ENCODE measurements around the gene RXRG.

The RXRG gene

DNA sequence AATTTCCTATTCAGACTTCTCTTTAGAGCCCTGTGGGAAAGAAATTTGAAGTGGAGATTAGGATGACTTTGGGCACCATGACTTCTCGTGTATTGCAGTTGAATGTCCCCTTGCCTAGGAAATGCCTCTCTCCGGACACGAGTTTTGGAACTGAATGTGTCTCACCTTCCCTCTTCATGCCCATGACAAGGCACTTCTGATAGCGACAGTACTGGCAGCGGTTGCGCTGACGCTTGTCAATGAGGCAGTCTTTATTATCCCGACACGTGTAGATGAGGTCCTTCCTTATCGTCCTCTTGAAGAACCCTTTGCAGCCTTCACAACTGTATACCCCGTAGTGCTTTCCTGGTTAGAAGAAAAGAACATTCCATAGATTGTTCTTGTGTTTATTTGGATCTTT is 28.1 kb downstream of the RXRG start:
- Histone ChIP-seq H3K27me3 (ENCODE audit: control insufficient read depth in 1 of 2, insufficient read depth in 2 of 2, low read length in 2 of 2) (peaks cover 0 to 7% of the 10 kb centered on the region in 2 donors), H3K36me3 (ENCODE audit: control insufficient read depth in 1 of 2, insufficient read depth in 2 of 2, low read length in 2 of 2) (no peaks in the 10 kb centered on the region), H3K9ac (ENCODE audit: low read depth in 1 of 2, low read length in 2 of 2) (no peak overlapping the region), H3K9me3 (ENCODE audit: control insufficient read depth in 1 of 2, low read length in 2 of 2) (no peaks in the 10 kb centered on the region), H3K4me1 (ENCODE audit: control insufficient read depth in 1 of 2, insufficient read depth in 2 of 2, low read length in 2 of 2) (no peaks in the 10 kb centered on the region), H3K4me3 (ENCODE audit: low read depth in 1 of 2, low read length in 2 of 2) (no peak overlapping the region), H3K27ac (ENCODE audit: low read depth, low read length) (no peak overlapping the region)

DNA sequence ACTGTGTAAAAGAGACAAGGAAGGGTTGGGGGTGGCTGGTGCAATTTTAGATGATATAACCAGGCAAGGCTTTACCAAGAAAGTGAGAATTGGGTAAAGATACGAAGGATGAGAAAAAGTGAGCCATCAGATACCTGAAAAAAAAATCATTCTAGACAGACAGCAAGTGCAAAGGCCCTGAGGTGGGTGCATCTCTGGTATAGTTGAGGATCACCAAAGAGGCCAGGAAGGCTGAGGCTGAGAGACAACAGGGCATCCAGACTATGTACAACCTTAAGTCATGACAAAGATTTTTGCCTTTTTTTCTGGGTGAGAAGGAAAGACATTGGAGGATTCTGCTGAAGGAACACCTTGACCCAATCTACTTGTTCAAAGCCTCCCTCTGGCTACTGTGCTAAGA is 29.9 kb downstream of the RXRG start:
- Histone ChIP-seq H3K27ac (ENCODE audit: low read depth, low read length) (no peak overlapping the region), H3K27me3 (ENCODE audit: control insufficient read depth in 1 of 2, insufficient read depth in 2 of 2, low read length in 2 of 2) (peaks cover 0 to 4% of the 10 kb centered on the region in 2 donors), H3K36me3 (ENCODE audit: control insufficient read depth in 1 of 2, insufficient read depth in 2 of 2, low read length in 2 of 2) (no peaks in the 10 kb centered on the region), H3K9ac (ENCODE audit: low read depth in 1 of 2, low read length in 2 of 2) (no peak overlapping the region), H3K9me3 (ENCODE audit: control insufficient read depth in 1 of 2, low read length in 2 of 2) (no peaks in the 10 kb centered on the region), H3K4me3 (ENCODE audit: low read depth in 1 of 2, low read length in 2 of 2) (no peak overlapping the region), H3K4me1 (ENCODE audit: control insufficient read depth in 1 of 2, insufficient read depth in 2 of 2, low read length in 2 of 2) (no peaks in the 10 kb centered on the region)

DNA sequence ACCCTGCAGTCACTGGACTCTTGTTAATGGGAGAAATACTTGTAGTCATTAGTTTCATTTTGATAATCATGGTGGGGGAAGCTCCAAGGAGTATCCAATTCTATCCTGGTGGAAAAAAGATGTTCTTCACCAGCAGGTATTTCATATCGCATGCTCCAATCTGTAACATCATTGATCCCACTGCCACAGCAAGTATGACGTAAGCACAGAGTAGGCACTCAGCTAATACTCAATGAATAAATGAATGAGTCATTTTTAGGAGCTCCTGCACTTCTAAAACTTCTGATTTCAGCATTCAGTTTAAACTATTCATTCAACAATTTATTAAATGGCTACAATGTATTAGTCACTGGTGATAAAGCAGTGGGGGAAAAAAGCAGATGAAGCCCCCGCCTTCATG is 30.3 kb downstream of the RXRG start:
- no peak overlapping the region for H3K27ac ChIP-seq (ENCODE audit: low read depth, low read length)
- no peaks in the 10 kb centered on the region for H3K9me3 ChIP-seq (ENCODE audit: control insufficient read depth in 1 of 2, low read length in 2 of 2)
- H3K9ac ChIP-seq (ENCODE audit: low read depth in 1 of 2, low read length in 2 of 2): no peak overlapping the region
- no peaks in the 10 kb centered on the region for H3K4me1 ChIP-seq (ENCODE audit: control insufficient read depth in 1 of 2, insufficient read depth in 2 of 2, low read length in 2 of 2)
- H3K27me3 ChIP-seq (ENCODE audit: control insufficient read depth in 1 of 2, insufficient read depth in 2 of 2, low read length in 2 of 2): peaks cover 0 to 4% of the 10 kb centered on the region in 2 donors
- H3K4me3 ChIP-seq (ENCODE audit: low read depth in 1 of 2, low read length in 2 of 2): no peak overlapping the region
- H3K36me3 ChIP-seq (ENCODE audit: control insufficient read depth in 1 of 2, insufficient read depth in 2 of 2, low read length in 2 of 2): no peaks in the 10 kb centered on the region

DNA sequence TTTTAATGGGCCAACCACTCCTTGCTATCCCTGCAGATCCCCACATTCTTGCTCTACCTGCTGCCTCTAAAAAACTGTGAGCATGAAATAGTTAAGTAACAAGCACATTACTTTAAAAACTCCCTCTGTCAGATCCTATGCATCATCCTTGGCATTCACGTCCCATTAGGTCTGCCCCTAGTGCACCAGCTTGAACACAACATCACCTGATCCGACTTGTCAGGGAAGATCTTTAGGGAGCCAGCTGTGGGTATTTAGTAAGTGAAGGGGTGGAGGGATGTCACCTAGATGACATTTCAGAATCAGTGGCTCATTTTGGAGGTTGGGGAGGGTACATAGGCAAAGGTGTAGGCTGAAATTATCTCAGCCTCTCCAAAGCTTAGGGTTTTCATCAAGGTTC is 33.5 kb downstream of the RXRG start:
- H3K9ac ChIP-seq (ENCODE audit: low read depth in 1 of 2, low read length in 2 of 2): no peak overlapping the region
- H3K27me3 ChIP-seq (ENCODE audit: control insufficient read depth in 1 of 2, insufficient read depth in 2 of 2, low read length in 2 of 2): peaks cover 0 to 7% of the 10 kb centered on the region in 2 donors
- H3K27ac ChIP-seq (ENCODE audit: low read depth, low read length): no peak overlapping the region
- H3K9me3 ChIP-seq (ENCODE audit: control insufficient read depth in 1 of 2, low read length in 2 of 2): no peaks in the 10 kb centered on the region
- H3K36me3 ChIP-seq (ENCODE audit: control insufficient read depth in 1 of 2, insufficient read depth in 2 of 2, low read length in 2 of 2): no peaks in the 10 kb centered on the region
- H3K4me1 ChIP-seq (ENCODE audit: control insufficient read depth in 1 of 2, insufficient read depth in 2 of 2, low read length in 2 of 2): no peaks in the 10 kb centered on the region
- H3K4me3 ChIP-seq (ENCODE audit: low read depth in 1 of 2, low read length in 2 of 2): no peak overlapping the region

DNA sequence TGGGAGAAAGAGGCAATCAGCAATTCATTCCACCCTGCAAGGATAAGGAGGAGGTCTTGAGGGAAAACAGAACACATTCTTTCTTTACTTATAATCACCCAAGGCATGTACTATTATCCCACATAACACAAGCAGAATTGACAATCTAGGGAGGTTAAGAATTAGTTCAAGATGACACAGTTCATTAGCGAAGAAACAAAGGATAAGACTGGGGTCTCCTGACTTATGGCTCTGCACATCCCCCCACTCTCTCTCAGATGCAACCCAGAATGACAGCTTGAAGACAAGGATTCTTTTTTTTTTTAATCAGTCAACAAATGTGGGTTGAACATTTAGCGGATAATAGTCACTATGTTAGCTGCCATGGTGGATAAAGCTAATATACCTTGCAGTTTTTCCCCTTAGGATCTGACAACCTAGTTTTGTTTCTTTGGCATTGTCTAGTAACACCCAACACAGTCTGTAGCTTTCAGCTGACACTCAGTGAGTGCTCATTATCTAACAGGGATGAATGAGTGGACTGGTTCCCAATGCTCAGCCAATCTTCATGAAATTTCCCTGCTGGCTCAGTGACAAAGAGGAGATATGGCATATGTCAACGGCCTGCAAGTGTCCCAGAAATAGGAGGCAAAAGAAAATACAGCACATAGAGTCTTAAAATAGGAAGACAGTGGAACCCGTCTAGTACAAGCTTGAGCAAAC is 35.1 kb downstream of the RXRG start:
- Histone ChIP-seq H3K4me3 (ENCODE audit: low read depth in 1 of 2, low read length in 2 of 2) (no peak overlapping the region), H3K27me3 (ENCODE audit: control insufficient read depth in 1 of 2, insufficient read depth in 2 of 2, low read length in 2 of 2) (peaks cover 0 to 5% of the 10 kb centered on the region in 2 donors), H3K36me3 (ENCODE audit: control insufficient read depth in 1 of 2, insufficient read depth in 2 of 2, low read length in 2 of 2) (no peaks in the 10 kb centered on the region), H3K9me3 (ENCODE audit: control insufficient read depth in 1 of 2, low read length in 2 of 2) (no peaks in the 10 kb centered on the region), H3K27ac (ENCODE audit: low read depth, low read length) (no peak overlapping the region), H3K4me1 (ENCODE audit: control insufficient read depth in 1 of 2, insufficient read depth in 2 of 2, low read length in 2 of 2) (no peaks in the 10 kb centered on the region), H3K9ac (ENCODE audit: low read depth in 1 of 2, low read length in 2 of 2) (no peak overlapping the region)

DNA sequence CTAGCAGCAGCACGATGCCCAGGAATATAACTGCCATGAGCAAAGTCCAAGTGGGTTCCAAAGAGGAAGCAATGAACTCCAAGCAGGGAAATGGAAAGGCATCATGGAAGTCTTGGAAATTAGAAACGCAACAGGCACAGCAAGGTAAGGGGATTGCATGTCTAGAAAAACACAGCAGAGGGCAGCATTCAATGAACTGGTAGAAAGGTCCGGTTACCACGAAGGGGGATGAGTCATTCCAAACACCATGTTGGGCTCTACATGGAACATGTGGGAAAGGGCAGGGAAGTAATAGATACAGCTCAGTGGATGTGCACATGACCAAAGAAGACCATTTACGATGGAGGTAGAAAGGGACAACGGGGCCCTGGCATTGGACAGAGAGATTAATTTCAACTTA is 36.4 kb downstream of the RXRG start:
- Histone ChIP-seq H3K4me3 (ENCODE audit: low read depth in 1 of 2, low read length in 2 of 2) (no peak overlapping the region), H3K9ac (ENCODE audit: low read depth in 1 of 2, low read length in 2 of 2) (no peak overlapping the region), H3K4me1 (ENCODE audit: control insufficient read depth in 1 of 2, insufficient read depth in 2 of 2, low read length in 2 of 2) (no peaks in the 10 kb centered on the region), H3K27ac (ENCODE audit: low read depth, low read length) (no peak overlapping the region), H3K9me3 (ENCODE audit: control insufficient read depth in 1 of 2, low read length in 2 of 2) (no peaks in the 10 kb centered on the region), H3K36me3 (ENCODE audit: control insufficient read depth in 1 of 2, insufficient read depth in 2 of 2, low read length in 2 of 2) (no peaks in the 10 kb centered on the region), H3K27me3 (ENCODE audit: control insufficient read depth in 1 of 2, insufficient read depth in 2 of 2, low read length in 2 of 2) (peaks cover 0 to 5% of the 10 kb centered on the region in 2 donors)

DNA sequence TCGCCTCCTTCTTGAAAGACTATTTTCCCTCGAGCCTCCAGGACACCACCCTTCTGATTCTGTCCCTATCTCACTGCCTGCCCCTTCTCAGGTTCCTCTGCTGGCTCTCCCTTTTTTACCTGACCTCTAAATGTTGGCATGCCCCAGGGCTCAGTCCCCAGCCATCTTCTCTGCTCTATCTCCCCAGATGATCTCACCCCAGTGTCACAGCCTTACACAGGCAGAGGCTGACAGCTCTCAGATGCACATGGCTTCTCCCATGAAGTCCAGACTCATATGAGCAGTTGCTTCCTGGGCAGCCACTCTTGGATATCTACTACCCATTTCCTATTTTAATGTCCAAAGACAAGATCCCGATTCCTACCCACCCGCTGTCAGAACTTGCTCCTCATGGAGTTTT is 37.5 kb downstream of the RXRG start:
- Histone ChIP-seq H3K9me3 (ENCODE audit: control insufficient read depth in 1 of 2, low read length in 2 of 2) (no peaks in the 10 kb centered on the region), H3K27ac (ENCODE audit: low read depth, low read length) (no peak overlapping the region), H3K4me1 (ENCODE audit: control insufficient read depth in 1 of 2, insufficient read depth in 2 of 2, low read length in 2 of 2) (no peaks in the 10 kb centered on the region), H3K27me3 (ENCODE audit: control insufficient read depth in 1 of 2, insufficient read depth in 2 of 2, low read length in 2 of 2) (peaks cover 0 to 12% of the 10 kb centered on the region in 2 donors), H3K4me3 (ENCODE audit: low read depth in 1 of 2, low read length in 2 of 2) (no peak overlapping the region), H3K9ac (ENCODE audit: low read depth in 1 of 2, low read length in 2 of 2) (no peak overlapping the region), H3K36me3 (ENCODE audit: control insufficient read depth in 1 of 2, insufficient read depth in 2 of 2, low read length in 2 of 2) (no peaks in the 10 kb centered on the region)

DNA sequence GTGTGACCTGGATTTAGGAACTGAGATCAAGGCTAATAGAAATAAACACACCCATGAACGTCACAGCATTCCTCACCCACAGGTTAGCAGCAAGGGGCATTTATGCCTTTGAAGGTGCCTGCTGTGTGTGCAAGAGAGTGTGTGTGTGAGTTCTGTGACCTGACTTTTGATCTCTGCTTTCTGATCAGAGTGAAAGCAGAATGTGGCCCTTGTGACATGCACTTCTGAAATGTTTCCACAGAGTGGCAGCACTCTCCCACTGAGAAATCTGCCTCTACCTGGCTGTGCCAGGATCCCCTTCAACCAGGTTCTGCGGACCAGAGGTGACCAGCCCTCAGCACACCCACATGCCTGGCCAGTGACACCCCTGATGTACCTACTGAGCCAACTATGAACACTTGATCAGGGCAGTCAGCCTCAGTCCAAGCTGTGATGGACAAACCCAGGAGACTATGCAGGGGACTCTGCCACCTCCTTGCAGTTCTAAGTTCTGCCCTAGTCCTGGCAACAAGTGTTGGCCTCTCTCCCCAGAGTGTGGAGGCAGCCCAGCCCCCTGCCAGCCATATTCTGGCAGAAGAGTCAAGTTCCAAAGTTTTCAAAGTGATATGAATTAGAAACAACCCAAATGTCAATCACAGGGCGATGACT is 41.0 kb downstream of the RXRG start:
- no peaks in the 10 kb centered on the region for H3K9me3 ChIP-seq (ENCODE audit: control insufficient read depth in 1 of 2, low read length in 2 of 2)

DNA sequence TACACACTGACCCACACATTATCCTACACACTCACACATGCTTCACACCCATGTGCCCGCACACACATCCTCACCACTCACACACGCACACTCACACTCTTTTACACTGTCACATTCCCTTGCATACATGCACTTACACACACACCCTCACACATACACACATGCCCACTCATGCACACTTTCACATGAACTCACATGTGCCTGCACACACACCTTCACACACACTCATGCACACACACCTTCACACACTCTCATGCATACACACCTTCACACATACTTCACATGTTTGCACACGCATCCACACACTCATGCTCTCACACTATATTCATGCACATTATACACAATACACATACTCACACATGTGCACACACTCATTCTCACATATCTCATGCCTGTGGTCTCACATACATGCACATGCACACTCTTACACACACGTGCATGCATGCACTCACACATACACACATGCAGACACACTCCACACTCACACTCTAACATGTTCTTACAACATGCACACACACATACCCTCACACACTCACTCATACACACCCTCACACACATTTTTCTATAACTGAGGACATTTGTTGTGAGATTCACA is 42.3 kb downstream of the RXRG start:
- Histone ChIP-seq H3K4me3 (ENCODE audit: low read depth in 1 of 2, low read length in 2 of 2) (no peak overlapping the region), H3K36me3 (ENCODE audit: control insufficient read depth in 1 of 2, insufficient read depth in 2 of 2, low read length in 2 of 2) (no peaks in the 10 kb centered on the region), H3K9me3 (ENCODE audit: control insufficient read depth in 1 of 2, low read length in 2 of 2) (no peaks in the 10 kb centered on the region), H3K27me3 (ENCODE audit: control insufficient read depth in 1 of 2, insufficient read depth in 2 of 2, low read length in 2 of 2) (peaks cover 5 to 10% of the 10 kb centered on the region in 2 donors), H3K9ac (ENCODE audit: low read depth in 1 of 2, low read length in 2 of 2) (no peak overlapping the region), H3K4me1 (ENCODE audit: control insufficient read depth in 1 of 2, insufficient read depth in 2 of 2, low read length in 2 of 2) (no peaks in the 10 kb centered on the region), H3K27ac (ENCODE audit: low read depth, low read length) (no peak overlapping the region)

More for the DNA sequence above, 41.0 kb downstream of the RXRG start:
- Histone ChIP-seq H3K27me3 (ENCODE audit: control insufficient read depth in 1 of 2, insufficient read depth in 2 of 2, low read length in 2 of 2) (peaks cover 5 to 13% of the 10 kb centered on the region in 2 donors), H3K9ac (ENCODE audit: low read depth in 1 of 2, low read length in 2 of 2) (no peak overlapping the region), H3K27ac (ENCODE audit: low read depth, low read length) (no peak overlapping the region), H3K4me3 (ENCODE audit: low read depth in 1 of 2, low read length in 2 of 2) (no peak overlapping the region), H3K4me1 (ENCODE audit: control insufficient read depth in 1 of 2, insufficient read depth in 2 of 2, low read length in 2 of 2) (no peaks in the 10 kb centered on the region), H3K36me3 (ENCODE audit: control insufficient read depth in 1 of 2, insufficient read depth in 2 of 2, low read length in 2 of 2) (no peaks in the 10 kb centered on the region)

DNA sequence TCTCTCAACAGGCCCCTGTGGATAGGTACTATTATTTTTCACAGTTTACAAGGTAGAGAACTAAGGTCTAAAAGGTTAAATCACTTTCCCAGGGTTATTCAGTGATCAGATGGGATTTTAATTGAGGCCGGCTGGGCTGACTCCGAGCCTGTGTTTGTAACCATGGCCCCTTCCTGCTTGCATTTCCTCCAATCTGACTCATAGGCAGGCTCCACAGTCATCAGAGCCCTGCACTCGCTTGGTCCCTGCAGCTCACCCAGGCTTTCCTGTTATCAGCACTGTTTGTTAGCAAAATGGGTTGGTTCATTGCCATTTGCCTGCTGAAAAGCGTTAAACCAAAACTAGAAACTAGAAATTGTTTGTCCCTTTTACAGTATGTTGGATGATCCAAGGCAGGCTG is 47.0 kb downstream of the RXRG start:
- no peak overlapping the region for H3K9ac ChIP-seq (ENCODE audit: low read depth in 1 of 2, low read length in 2 of 2)
- no peaks in the 10 kb centered on the region for H3K36me3 ChIP-seq (ENCODE audit: control insufficient read depth in 1 of 2, insufficient read depth in 2 of 2, low read length in 2 of 2)
- H3K4me3 ChIP-seq (ENCODE audit: low read depth in 1 of 2, low read length in 2 of 2): no peak overlapping the region
- H3K9me3 ChIP-seq (ENCODE audit: control insufficient read depth in 1 of 2, low read length in 2 of 2): no peaks in the 10 kb centered on the region
- H3K4me1 ChIP-seq (ENCODE audit: control insufficient read depth in 1 of 2, insufficient read depth in 2 of 2, low read length in 2 of 2): peaks cover 0 to 6% of the 10 kb centered on the region in 2 donors
- H3K27ac ChIP-seq (ENCODE audit: low read depth, low read length): no peak overlapping the region
- peaks cover 12 to 13% of the 10 kb centered on the region in 2 donors for H3K27me3 ChIP-seq (ENCODE audit: control insufficient read depth in 1 of 2, insufficient read depth in 2 of 2, low read length in 2 of 2)
